HG02973 (cell line): Measurements from ENCODE around the gene RCOR1.
"Not testable (repeated sequence)": the region's sequence is repeated elsewhere in the genome, so short reads cannot be mapped to it uniquely, and the experiment has no call there.

Experiments
- ATAC-seq: cut with Tn5 transposase; IDR thresholded peaks from one replicate; pipeline ENCODE4 v1.9.1; 2021; ENCODE audit warnings: moderate library complexity; ENCODE audit not compliant: unreplicated experiment

The RCOR1 gene

DNA sequence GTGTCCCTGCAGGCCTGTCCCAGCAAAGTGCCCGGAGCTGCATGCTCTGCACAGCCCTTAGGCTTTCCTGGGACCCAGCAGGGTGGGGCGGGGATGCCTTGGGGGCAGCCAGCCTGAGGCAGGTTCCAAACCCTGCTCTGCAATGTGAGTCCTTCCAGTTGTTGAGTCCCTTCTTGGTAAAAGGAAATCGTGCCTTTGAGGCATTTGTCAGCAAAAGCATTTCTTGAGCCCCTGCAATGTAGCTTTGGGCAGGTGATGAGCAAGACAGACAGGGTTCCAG lies 146.7 kb downstream of the RCOR1 start:
- ATAC-seq, result no peak

DNA sequence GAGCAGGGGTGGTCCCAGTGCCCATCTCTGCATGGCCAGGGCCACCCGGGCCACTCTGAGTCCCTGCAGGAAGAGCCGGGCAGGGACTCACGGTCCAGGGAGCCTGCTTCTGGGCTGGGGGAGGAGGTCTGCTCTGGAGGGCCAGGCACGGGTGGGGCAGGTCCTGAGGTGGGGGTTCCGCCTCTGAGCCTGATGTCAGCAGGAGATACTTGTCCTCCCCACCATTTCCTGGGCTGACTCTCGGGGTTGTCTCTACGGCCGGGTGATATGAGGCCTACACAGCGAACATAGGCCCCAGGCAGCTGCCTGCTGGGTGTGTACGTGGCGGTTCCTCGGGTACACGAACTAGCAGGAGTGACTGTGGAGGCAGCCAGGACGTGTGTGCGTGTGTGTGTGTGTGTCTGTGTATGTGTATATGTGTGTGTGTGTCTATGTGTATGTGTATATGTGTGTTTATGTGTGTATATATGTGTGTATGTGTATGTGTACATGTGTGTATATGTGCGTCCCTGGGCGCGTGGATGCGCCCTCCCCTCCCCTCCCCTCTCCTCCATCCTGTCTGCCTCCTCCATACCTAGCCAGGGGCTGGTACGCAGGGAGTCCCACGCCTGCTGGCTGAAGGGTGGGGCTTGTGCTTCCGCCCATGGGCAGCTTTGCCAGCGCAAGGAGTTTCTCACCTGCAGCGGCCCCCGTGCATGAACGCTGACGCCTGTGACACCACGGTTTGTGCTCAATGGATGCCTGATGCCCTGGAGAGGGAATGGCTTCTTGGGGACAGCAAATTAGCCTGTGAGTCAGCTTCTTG lies 154.4 kb downstream of the RCOR1 start:
- ATAC-seq, result no peak

DNA sequence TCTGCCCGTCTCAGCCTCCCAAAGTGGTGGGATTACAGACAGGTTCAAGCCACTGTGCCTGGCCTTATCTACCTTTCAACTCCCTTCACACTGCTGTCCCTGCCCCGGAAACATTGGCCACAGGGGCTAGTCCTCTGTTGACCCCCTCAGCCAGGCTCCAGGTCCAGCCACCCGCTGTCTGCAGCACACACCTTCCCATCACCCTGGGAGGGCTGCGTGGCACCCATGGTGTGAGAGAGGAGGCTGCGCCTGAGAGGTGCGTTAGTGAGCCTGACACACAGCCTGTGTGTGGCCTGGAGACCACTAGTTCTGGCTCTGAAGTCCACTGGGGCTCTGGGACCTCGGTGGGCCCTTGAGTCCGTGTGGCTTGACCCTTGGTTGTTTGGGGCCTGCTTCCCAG lies 156.4 kb downstream of the RCOR1 start:
- no peak for ATAC-seq

DNA sequence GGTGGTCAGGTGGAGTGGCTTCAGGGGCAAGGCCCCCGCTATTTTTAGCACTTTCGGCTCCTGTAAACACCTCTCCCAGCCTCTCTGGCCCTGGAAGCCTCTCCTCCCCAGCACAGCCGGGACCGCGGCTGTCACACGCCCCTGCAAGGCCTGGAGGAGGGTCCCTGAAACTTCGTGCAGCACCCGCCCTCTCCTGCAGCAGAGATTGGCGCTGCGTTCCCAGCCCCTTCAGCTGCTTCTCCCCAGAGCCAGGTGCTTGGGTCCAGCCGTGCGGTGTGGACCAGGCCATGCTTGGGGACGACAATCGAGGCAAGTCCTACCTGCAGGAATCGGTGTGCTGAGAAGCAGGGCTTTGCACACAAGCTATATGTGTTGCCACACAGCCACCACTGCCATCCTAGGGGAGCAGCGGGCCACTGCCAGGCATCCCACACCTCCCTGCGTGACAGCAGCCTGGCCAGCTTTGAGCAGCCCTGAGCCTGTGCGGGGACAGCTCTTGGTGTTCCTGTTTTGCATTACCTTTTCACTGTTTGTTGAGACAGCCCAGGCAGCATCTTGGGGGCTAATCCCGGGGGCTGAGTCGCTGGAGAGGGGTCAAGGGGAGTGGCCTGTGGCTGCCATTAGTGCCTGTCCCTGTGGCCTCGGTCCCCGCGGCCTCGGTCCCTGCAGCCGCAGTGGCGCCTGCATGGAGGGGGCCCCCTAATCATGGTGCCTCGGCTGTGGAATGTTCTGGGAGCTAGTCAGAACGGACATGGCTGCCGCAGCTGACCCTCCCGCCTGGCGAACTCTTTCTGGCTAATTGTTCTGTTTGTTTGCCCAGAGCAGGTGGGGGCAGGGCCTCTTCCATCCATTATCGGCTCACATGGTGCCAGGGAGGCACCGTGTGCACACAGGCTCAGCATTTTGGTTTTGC lies 157.2 kb downstream of the RCOR1 start:
- ATAC-seq, result no peak

DNA sequence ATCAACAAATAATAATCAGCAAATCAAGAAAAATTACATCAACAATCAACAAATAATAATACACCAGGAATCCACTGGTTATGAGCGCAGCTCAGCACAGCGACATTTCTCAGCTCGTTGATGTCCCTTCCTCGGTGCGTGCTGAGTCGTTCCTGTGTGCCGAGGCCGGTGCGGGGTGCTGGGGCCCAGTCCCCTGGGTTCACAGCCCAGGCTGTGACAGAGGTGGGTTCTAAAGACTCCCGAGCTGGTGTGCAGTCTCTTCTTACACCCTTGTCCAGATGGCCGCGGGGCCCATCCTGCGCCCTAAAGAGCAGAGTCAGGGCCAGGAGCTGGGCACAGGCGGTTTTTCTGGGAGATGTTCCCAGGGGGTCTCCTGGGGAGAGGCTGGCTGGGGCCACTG lies 157.9 kb downstream of the RCOR1 start:
- ATAC-seq, result no peak

DNA sequence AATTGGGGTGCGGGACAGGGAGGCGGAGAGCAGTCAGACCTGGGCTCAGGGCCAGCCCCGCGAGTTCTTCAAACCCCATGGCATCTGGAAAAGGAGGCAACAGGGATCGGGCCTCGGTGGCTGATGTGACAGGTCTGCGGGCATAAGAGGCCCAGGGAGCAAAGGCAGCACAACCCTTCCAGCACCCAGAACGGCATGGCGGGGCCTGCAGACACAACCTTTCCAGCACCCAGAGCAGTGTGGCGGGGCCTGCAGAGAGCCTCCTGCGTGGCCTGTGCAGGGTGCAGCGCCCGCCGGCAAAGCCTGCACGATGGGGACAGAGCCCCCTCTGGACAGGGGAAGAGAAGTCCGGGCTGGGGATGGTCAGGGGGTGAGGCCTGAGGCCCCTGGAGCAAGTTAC lies 158.6 kb downstream of the RCOR1 start:
- ATAC-seq, result no peak

DNA sequence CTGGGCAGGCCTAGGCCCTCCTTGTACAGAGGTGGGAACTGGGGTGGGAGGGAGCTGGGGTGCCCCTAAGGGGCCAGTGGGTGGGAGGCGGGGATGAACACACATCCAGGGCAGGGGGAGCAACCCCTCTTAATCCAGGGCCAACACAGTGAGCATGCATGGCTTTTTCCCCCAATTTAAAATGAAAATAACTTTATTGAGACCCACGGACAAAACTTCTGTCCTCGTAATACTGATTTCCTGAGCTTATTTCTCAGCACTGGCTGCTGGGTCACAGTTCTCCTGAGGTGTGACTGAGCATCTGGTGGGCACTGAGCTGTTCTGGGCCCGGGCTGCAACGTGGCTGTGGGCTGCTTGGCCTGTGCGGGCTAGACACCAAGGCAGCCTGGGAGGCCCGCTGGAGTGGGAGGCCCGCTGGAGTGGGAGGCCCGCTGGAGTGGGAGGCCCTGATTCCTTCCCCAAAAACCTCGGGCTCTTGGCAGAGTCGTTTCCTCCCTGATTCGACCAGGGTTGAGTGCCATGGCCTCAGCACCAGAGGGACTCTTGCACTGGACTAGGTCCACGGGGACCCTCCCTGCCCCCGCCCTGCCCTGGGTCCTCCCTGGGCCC lies 159.9 kb downstream of the RCOR1 start:
- ATAC-seq, result no peak

DNA sequence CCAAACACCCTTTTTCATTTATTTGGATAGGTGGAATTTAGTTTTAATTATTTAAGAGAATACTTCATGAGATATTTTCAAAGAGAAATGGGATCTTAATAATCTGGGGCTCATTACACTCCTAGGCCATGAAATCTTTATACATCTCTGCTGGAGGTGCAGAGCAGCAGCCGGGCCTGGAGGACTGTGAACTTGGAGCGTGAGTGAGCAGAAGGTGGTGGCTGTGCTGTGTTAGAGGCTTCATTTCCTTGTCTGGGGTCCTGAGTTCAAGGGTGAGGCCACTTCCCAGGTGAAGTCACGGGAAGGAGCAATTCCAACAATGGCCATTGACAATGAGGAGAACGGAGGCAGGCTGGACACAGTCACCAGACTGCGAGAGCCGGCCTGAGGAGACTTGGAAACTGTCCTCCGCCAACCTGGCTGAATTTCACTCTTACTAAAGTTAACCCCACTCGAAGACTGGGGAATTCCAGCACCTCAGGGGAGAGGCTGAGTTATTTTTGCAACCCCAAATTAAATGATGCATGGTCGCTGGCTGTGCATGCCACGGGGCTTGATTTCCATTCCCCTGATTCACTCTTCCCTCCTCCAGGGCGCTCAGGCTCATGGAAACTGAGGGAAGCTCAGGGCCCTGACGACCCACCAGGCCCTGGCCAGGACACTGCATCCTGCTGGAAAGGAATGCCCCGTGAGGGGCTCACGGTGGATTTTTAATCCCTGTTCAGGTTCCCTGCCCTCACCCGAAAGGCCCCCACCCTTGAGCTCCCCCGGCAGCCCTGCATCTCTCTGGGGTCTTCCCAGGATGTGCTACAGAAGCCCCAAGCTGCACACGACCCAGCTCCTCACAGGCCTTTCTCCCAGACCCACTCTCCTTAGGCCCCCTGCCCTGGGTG lies 162.2 kb downstream of the RCOR1 start:
- ATAC-seq, result no peak

DNA sequence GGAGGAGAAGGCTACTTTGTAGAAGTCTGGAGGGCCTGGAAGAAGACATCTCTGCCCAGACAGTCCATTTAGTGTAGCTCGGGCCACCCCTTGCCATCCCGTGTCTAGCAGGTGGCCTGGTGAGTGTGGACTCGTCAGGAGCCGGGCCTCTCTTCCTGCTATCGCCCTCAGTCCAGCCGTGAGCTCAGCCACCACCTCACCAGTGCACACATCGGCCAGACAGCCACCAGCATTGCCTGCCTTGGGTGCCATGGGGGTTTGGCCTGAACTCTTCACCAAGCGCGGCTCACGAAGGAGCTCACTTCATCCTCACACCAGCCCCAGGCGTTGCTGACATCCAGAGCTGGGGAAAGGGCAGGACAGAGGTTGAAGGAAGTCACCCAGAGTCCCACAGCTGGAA lies 165.2 kb downstream of the RCOR1 start:
- ATAC-seq, result no peak

DNA sequence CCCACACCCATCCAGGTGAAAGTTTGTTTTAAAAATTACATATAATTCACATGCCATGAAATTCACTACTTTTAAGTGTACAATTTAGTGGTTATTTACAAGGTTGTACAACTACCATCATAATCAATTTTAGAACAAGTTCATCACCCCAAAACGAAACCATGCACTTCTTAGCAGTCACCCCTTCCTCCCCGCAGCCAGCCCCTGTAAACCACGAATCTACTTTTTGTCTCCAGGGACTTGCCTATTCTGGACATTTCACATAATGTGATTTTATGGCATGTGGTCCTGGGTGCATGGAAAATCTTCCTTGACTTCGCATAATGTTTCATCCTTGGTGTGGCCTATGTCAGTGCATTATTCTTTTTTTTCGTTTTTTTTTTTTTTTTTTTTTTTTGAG lies 165.6 kb downstream of the RCOR1 start:
- ATAC-seq, result no peak

DNA sequence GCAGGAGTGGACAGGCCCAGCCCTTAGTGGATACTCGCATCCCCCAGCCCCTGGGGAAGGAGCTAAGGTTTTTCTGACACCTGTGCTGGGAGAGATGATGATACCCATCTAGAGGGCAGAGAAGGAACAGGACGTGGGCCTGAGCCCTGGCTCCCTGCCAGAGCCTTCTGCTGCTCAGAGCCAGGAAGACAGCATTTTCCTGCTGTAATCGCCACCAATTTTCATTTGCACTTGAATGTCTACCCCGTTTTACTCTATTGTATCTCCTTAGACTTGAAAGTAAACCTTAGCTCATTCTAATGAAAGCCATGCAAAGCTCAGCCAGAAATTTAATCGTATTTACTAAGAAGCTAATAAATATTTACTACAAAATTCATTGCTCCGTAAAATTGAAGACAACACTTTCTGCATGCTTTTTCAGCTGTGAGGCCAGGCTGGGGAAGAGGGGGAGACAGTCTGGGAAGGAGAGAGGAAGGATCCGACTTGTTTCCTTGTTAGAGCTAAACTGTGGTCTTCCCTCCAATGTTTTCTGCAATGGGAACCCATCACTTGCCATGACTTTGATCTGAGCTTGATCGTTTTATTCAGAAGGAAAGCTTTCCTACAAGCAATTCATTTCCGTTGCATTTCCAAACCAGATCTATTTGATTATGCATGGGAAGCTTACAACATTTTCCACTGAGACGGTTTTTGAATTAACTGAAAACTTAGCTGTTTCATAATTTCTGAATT lies 167.2 kb downstream of the RCOR1 start:
- ATAC-seq, result no peak

DNA sequence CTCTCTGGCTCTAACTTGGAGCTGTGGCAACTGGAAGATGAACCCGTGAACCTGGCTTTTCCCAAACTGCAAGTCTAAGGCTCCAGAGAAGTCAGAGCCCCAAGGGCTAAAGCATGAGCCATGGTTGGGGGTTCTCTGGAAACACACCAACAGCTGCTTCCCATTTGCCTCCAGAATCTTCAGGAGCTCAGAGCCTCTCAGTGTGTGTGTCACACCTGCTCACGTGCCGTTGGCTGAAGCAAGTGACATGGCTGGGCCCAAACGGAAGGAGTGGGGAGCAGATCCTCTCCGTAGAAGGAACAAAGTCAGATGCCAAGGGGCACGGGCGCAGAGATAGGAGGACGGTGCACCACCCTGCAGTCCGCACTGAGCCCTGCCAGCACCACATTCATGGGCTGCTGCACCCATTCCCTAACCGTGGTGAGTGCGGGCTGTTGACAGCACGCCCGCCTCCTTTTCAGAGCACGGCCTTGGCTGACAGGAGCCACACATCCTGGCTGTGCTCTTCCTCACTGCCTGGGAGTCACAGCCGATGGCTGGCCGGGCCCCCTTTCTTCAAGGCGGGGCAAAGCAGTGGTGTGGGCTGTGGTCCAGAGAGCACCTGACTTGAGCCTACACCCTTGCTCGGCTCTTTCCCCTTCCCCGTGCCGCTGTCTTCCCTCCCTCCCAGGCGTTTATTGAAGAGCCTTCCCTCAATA lies 168.2 kb downstream of the RCOR1 start:
- ATAC-seq, result no peak

DNA sequence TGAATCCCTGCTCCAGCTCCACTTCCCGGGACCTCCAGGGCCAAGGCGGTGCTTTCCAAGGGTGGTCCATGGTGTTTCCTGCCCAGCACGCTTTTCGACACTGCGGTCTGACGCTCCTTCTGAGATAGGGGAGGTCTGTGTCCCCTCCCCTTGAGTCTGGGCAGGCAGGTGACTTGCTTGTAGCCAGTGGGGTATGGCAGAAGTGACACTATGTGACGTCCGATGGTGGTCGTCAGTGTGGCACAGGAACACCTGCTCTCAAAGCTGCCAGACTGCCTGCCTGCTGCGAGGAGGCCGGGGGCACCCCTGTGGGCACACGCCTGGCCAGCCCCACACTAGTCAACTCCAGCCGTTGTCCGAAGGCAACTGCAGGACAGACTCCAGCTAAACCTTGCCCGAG lies 168.8 kb downstream of the RCOR1 start:
- ATAC-seq, result no peak

DNA sequence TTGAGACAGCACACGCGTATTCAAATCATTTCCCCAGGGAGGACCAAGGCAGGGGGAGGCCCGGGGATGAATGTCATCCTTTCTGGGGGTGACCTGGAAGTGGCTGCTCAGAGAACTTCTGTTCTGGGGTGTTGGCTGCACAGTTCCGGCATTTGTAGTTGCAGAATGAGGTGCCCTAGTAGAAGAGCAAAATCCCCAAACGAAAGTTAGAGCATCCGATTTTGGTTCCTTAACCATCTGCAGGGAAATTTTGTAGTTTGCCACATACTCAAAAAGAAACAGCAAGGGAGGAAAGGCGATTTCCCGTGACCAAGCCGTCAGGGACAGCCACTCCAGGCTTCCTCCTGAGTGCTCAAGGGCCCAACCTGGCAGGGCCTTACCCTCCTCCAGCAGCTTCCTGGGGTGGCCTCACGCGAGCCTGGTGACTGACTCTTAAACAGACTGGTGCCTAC lies 171.8 kb downstream of the RCOR1 start:
- ATAC-seq, result peak; percentile 55

DNA sequence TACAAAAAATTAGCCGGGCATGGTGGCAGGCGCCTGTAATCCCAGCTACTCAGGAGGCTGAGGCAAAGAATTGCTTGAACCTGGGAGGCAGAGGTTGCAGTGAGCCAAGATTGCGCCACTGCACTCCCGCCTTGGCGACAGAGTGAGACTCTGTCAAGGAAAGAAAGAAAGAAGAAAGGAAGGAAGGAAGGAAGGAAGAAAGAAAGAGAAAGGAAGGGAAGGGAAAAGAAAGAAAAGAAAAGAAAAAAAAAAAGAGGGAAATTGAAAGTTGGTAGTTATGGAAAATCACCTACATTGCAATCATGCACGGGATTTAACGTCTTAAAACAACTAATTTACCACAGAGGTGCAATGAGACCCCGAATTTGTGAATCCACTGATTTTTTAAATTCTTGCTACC lies 173.3 kb downstream of the RCOR1 start:
- ATAC-seq, result not testable (repeated sequence)

DNA sequence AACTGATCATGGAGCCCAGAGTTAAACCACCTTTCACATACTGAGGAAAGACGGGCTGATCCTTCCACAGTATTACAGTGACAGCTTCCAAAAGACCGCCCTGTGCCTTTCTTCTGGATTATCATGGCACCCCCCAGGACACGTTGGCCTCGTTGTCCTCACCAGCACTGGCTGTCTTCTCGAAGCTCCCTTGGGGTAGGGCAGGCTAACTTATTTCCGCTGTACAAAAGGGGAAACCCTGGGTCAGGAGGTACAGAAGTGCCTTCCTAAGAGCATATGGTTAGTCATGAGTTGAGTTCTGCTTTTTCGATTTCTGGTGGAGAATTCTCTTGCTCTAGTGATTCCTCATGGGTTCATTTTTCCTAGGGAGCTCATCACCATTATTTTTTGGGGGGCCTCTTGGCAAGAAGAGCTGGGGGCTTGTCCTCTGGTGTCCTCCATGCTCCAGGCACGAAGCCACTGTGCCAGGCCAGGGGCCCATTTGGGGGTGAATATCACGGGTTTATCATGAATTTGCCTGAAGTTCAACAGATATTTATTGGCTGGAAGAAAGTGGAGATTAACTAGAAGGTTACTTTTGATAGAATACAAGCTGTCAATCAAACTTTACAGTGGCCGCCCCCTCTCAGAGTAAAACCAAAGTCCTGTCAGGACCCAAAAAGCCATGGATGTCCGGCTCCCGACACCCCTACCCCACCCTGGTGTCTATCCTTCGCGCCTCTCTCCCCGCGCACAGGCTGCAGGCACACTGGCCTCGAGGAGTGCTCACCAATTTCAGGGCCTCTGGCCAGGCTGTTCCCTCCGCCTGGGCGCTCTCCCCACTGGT lies 176.0 kb downstream of the RCOR1 start:
- peak; percentile 53 for ATAC-seq

DNA sequence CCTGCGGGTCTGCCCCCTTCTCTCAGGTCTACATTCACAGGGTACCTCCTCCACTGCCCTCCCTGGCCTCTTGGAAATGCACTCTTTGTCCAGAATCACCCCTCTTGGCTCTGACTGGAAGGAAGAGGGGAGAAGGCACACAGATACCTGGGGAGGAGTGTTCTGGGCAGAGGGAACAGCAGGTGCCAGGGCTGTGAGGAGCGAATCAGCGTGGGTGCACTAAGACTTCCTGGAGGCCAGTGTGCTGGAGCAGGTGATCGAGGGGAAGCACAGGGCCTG lies 176.5 kb downstream of the RCOR1 start:
- ATAC-seq, result no peak

DNA sequence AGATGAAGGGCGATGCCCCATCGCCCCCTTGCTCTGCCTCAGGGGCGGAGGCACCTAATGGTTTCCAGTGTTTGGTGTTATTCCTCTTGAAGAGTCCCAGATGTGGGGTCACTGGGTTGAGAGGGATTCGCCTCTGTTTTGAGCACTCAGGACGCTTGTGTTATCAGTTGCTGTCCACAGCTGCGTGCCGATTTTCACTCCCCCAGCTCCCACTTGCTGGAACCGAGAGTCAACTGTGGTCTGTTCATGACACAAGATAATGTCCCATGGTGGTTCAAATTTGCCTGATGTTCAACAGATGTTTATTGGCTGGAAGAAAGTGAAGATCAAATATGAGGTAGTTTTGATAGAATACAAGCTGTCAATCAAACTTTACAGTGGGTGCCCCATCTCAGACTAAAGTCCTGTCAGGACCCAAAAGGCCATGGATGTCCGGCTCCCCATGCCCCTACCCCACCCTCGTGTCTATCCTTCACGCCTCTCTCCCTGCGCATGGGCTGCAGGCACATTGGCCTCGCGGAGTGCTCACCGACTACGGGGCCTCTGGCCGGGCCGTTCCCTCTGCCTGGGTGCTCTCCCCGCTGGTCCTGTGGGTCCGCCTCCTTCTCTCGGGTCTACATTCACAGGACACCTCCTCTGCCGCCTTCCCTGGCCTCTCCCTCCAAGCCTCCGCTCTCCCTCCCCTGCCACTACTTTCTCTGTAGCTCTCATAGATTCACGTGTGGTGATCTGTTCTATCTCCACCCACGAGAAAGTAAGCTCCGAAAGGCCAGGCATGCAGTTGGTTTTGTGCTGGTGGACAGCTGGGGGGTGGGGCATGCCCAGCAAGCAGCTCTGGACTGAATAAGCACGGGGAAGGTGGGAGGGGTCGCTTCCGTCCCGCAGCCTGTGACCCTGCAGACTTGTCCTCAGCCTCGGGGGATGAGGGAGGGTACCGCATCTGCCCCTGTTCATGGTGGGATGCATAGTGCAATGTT lies 178.0 kb downstream of the RCOR1 start:
- ATAC-seq, result no peak
